NB4 (cell line): ENCODE measurements around the gene NEU4.

Experiments
- CTCF ChIP-seq: IDR thresholded peaks from one replicate; pipeline ENCODE4 v1.5.1; 2012; ENCODE audit warnings: low read depth, low read length
- MAX ChIP-seq: IDR thresholded peaks from 2 replicates; pipeline ENCODE4 v1.6.1; 2011; ENCODE audit warnings: low read depth, low read length
- POLR2A ChIP-seq: IDR thresholded peaks from 2 replicates; pipeline ENCODE4 v1.6.1; 2011; ENCODE audit warnings: mild to moderate bottlenecking; ENCODE audit not compliant: insufficient read length; ENCODE audit errors: extremely low read depth

GRCh38 chr2:241861264-241861663 is 52.3 kb downstream of the NEU4 start:
- TF ChIP-seq CTCF (no peak), MAX (no peak), POLR2A (no peak)
